ENCODE data around the gene VGF. TPM values are rescaled to one million over a fixed set of nuclear protein-coding genes. Genes with fewer than 3 reads are reported as not detected.
"Not testable (repeated sequence)": the region's sequence is repeated elsewhere in the genome, so short reads cannot be mapped to it uniquely, and the experiment has no call there.

VGF gene
- total and polyA plus RNA-seq, 2 experiments from 2014 or later: 3.0 to 4.4 TPM

- peaks cover 23% of the 10 kb centered on the region for H3K4me1 Mint-ChIP-seq
- no peaks in the 10 kb centered on the region for H3K36me3 ChIP-seq (ENCODE audit: insufficient read depth)
- peaks cover 24% of the 10 kb centered on the region for H3K27me3 Mint-ChIP-seq (ENCODE audit: insufficient read depth, low read depth, poor library complexity)
- no peaks in the 10 kb centered on the region for H3K27me3 ChIP-seq (ENCODE audit: insufficient read depth)
- H2AFZ ChIP-seq: peak overlapping the region; percentile 89
- peak overlapping the region; percentile 53 for H3K4me2 ChIP-seq
- peaks cover 32% of the 10 kb centered on the region; the same call in 1 of the 2 replicates for H3K4me1 ChIP-seq (ENCODE audit: insufficient read depth)
- no peaks in the 10 kb centered on the region for H3K79me2 ChIP-seq (replicated peaks; ENCODE audit: insufficient read depth)
- ATAC-seq: peak; percentile 64
- peaks cover 8% of the 10 kb centered on the region for H3K9me3 Mint-ChIP-seq
- no peak for TF ChIP-seq POLR2AphosphoS5 (IDR thresholded peaks at IDR 0.05; ENCODE audit: low read depth)
- 0 out of 2 replicates have a peak, but pooled peaks have one; percentile 13 for TF ChIP-seq CREB1 (CRISPR knock-in tag; IDR thresholded peaks at IDR 0.05; ENCODE audit: low read depth)
- TF ChIP-seq JUNB (IDR thresholded peaks at IDR 0.05; ENCODE audit: unreplicated experiment): no peak
- H4K20me1 ChIP-seq (replicated peaks; ENCODE audit: insufficient read depth): no peaks in the 10 kb centered on the region
- H3K27ac ChIP-seq (ENCODE audit: low read depth): 0 out of 2 replicates have a peak overlapping the region, but pooled peaks have one; percentile 64
- no peaks in the 10 kb centered on the region for H3K9me2 ChIP-seq (ENCODE audit: insufficient read depth)
- H3K36me3 Mint-ChIP-seq (ENCODE audit: low read depth): peaks cover 10% of the 10 kb centered on the region; the same call in 1 of the 3 replicates
- H3K27ac Mint-ChIP-seq: peak overlapping the region; percentile 78; the same call in 1 of the 2 replicates
- H3K4me3 ChIP-seq: no peak overlapping the region
- 0 out of 2 replicates have a peak, but pooled peaks cover 10% of the 10 kb centered on the region for H3F3A ChIP-seq (replicated peaks; ENCODE audit: low read depth)
- peak; percentile 85 for DNase-seq (ENCODE audit: low spot score)
- peak overlapping the region; percentile 11; the same call in 1 of the 3 replicates for H3K4me3 Mint-ChIP-seq
Observed at GRCh38 chr7:101121991-101122932, 43.1 kb downstream of the VGF start.

- H3K27ac Mint-ChIP-seq: not testable (repeated sequence)
Observed at GRCh38 chr7:101121631-101121990, 43.8 kb downstream of the VGF start.

GRCh38 chr7:101120315-101120714 lies 45.1 kb downstream of the VGF start:
- TF ChIP-seq ZNF114 (CRISPR knock-in tag; IDR thresholded peaks at IDR 0.05): no peak
- Histone ChIP-seq H3K27ac (ENCODE audit: low read depth) (no peak overlapping the region), H3K9me2 (ENCODE audit: insufficient read depth) (no peaks in the 10 kb centered on the region), H3K79me2 (replicated peaks; ENCODE audit: insufficient read depth) (no peaks in the 10 kb centered on the region), H3K4me3 (no peak overlapping the region), H4K20me1 (replicated peaks; ENCODE audit: insufficient read depth) (no peaks in the 10 kb centered on the region), H2AFZ (peak overlapping the region; percentile 80; the same call in 1 of the 2 replicates), H3K4me1 (ENCODE audit: insufficient read depth) (peaks cover 18% of the 10 kb centered on the region; the same call in 1 of the 2 replicates), H3F3A (replicated peaks; ENCODE audit: low read depth) (0 out of 2 replicates have a peak, but pooled peaks cover 7% of the 10 kb centered on the region), H3K36me3 (ENCODE audit: insufficient read depth) (no peaks in the 10 kb centered on the region), H3K27me3 (ENCODE audit: insufficient read depth) (no peaks in the 10 kb centered on the region), H3K4me2 (no peak overlapping the region)
- Mint-ChIP-seq H3K9me3 (peaks cover 4% of the 10 kb centered on the region), H3K27me3 (ENCODE audit: insufficient read depth, low read depth, poor library complexity) (peaks cover 20% of the 10 kb centered on the region), H3K4me3 (no peak overlapping the region), H3K36me3 (ENCODE audit: low read depth) (0 out of 3 replicates have a peak, but pooled peaks cover 3% of the 10 kb centered on the region), H3K27ac (no peak overlapping the region), H3K4me1 (peaks cover 13% of the 10 kb centered on the region)
- ATAC-seq (no peak), DNase-seq (ENCODE audit: low spot score) (no peak)

More at GRCh38 chr7:101121631-101121990, 43.8 kb downstream of the VGF start:
- peaks cover 21% of the 10 kb centered on the region for H3K27me3 Mint-ChIP-seq (ENCODE audit: insufficient read depth, low read depth, poor library complexity)
- H3F3A ChIP-seq (replicated peaks; ENCODE audit: low read depth); H3K36me3 ChIP-seq (ENCODE audit: insufficient read depth); DNase-seq (ENCODE audit: low spot score); H3K4me3 Mint-ChIP-seq; H3K27me3 ChIP-seq (ENCODE audit: insufficient read depth); H3K9me2 ChIP-seq (ENCODE audit: insufficient read depth); H4K20me1 ChIP-seq (replicated peaks; ENCODE audit: insufficient read depth); ATAC-seq; H3K4me3 ChIP-seq; H3K79me2 ChIP-seq (replicated peaks; ENCODE audit: insufficient read depth); H3K9me3 Mint-ChIP-seq; H3K36me3 Mint-ChIP-seq (ENCODE audit: low read depth); H3K27ac ChIP-seq (ENCODE audit: low read depth): not testable (repeated sequence)
- peak overlapping the region; percentile 53; the same call in 1 of the 2 replicates for H3K4me2 ChIP-seq
- peaks cover 26% of the 10 kb centered on the region; the same call in 1 of the 2 replicates for H3K4me1 ChIP-seq (ENCODE audit: insufficient read depth)
- peak overlapping the region; percentile 89; the same call in 1 of the 2 replicates for H2AFZ ChIP-seq
- peaks cover 17% of the 10 kb centered on the region for H3K4me1 Mint-ChIP-seq
